B cell (primary cell): ENCODE measurements around the gene ARID3A. TPM values are rescaled to one million over a fixed set of nuclear protein-coding genes. Genes with fewer than 3 reads are reported as not detected.

Experiments used
- ATAC-seq: fragments of 200-7000 bp; cut with Tn5 transposase; one replicate; pipeline ENCODE4 v1.10.0; 2021; ENCODE audit warnings: low read depth, mild to moderate bottlenecking, moderate number of reproducible peaks, moderate library complexity
- CTCF ChIA-PET: fragments of 350-600 bp; sonication (Branson Sonifier 250); formaldehyde crosslinking; loops from one replicate; lab custom pipeline; 2021; ENCODE audit warnings: antibody characterized with exemption, inconsistent platforms; lab: Charles Lee
- POLR2A ChIA-PET: fragments of 350-600 bp; sonication (Branson Sonifier 250); formaldehyde crosslinking; loops from one replicate; lab custom pipeline; 2021; ENCODE audit warnings: antibody characterized with exemption; lab: Charles Lee
- DNase-seq: peaks from one replicate; pipeline ENCODE4 v3.0.0; 2013
- H2AFZ ChIP-seq: 2 replicates; pipeline ENCODE4 v1.6.1; 2012; ENCODE audit warnings: mild to moderate bottlenecking, low read depth, low read length; ENCODE audit not compliant: insufficient read depth, poor library complexity, severe bottlenecking
- H3K27ac ChIP-seq, 2 donors: 1 replicate in 1 of 2; 2 replicates in 1 of 2; pipeline ENCODE4 v1.5.1; 2012 to 2013; ENCODE audit warnings: low read length in 2 of 2, mild to moderate bottlenecking in 2 of 2, moderate library complexity in 1 of 2
- H3K27me3 ChIP-seq, 4 experiments: fragments of 200-600 bp in 1 of 4; sonication (generic) in 1 of 4; replicated peaks in 1 of 4; 1 replicate in 2 of 4; 2 replicates in 2 of 4; pipeline versions ENCODE4 v1.6.1 to v1.7.0; 2013 to 2016; ENCODE audit warnings: low read length in 3 of 4, mild to moderate bottlenecking in 2 of 4, mixed read lengths in 1 of 4, moderate library complexity in 1 of 4; ENCODE audit not compliant: insufficient read depth in 4 of 4, control insufficient read depth in 3 of 4; ENCODE audit errors: control extremely low read depth in 1 of 4
- H3K36me3 ChIP-seq, 2 experiments: replicated peaks in 1 of 2; 1 replicate in 1 of 2; 2 replicates in 1 of 2; pipeline versions ENCODE4 v1.6.1 to v1.7.1; 2013; ENCODE audit warnings: low read length in 1 of 2; ENCODE audit not compliant: insufficient read depth in 2 of 2, control insufficient read depth in 1 of 2; ENCODE audit errors: control extremely low read depth in 1 of 2, extremely low read depth in 1 of 2
- H3K4me1 ChIP-seq, 2 donors: fragments of 200-600 bp in 1 of 2; sonication (generic) in 1 of 2; 1 replicate in 1 of 2; 2 replicates in 1 of 2; pipeline versions ENCODE4 v1.5.1 to v1.6.1; 2013 to 2017; ENCODE audit warnings: low read length in 2 of 2; ENCODE audit not compliant: control insufficient read depth in 2 of 2, insufficient read depth in 2 of 2
- H3K4me2 ChIP-seq: replicated peaks from 2 replicates; pipeline ENCODE3; 2012; ENCODE audit warnings: mild to moderate bottlenecking, low read depth, low read length; ENCODE audit not compliant: poor library complexity, severe bottlenecking
- H3K4me3 ChIP-seq, 5 experiments: fragments of 200-600 bp in 1 of 5; sonication (generic) in 1 of 5; 1 replicate in 3 of 5; 2 replicates in 2 of 5; pipeline versions ENCODE4 v1.5.1 to v1.7.0; 2011 to 2016; ENCODE audit warnings: low read length in 4 of 5, mild to moderate bottlenecking in 4 of 5, low read depth in 2 of 5, control low read depth in 1 of 5, moderate library complexity in 1 of 5; ENCODE audit not compliant: insufficient read depth in 1 of 5; ENCODE audit errors: control extremely low read depth in 1 of 5, extremely low read depth in 1 of 5
- H3K79me2 ChIP-seq: fragments of 200-600 bp; sonication (generic); one replicate; pipeline ENCODE4 v1.6.0; 2016; ENCODE audit warnings: low read length; ENCODE audit not compliant: control insufficient read depth, insufficient read depth
- H3K9ac ChIP-seq: fragments of 200-600 bp; sonication (generic); 2 replicates; pipeline ENCODE4 v1.6.1; 2017; ENCODE audit warnings: mild to moderate bottlenecking, low read length, moderate library complexity
- H3K9me3 ChIP-seq, 3 donors: one replicate each; pipeline versions ENCODE4 v1.6.1 to v1.7.1; 2013; ENCODE audit warnings: low read length in 2 of 3; ENCODE audit not compliant: control insufficient read depth in 2 of 3, insufficient read depth in 1 of 3; ENCODE audit errors: control extremely low read depth in 1 of 3
- H4K20me1 ChIP-seq: 2 replicates; pipeline ENCODE4 v1.6.0; 2012; ENCODE audit warnings: mild to moderate bottlenecking, low read length; ENCODE audit not compliant: insufficient read depth, control insufficient read depth, poor library complexity, severe bottlenecking
- H3K27ac Mint-ChIP-seq: one replicate; pipeline ENCODE4 v1.8.0; 2021; ENCODE audit warnings: mixed read lengths
- H3K27me3 Mint-ChIP-seq: one replicate; pipeline ENCODE4 v1.8.0; 2021; ENCODE audit warnings: mixed read lengths
- H3K4me1 Mint-ChIP-seq: one replicate; pipeline ENCODE4 v1.8.0; 2021; ENCODE audit warnings: mixed read lengths
- H3K4me3 Mint-ChIP-seq: one replicate; pipeline ENCODE4 v1.8.0; 2021; ENCODE audit warnings: mixed read lengths
- H3K9me3 Mint-ChIP-seq: one replicate; pipeline ENCODE4 v1.8.0; 2022; ENCODE audit warnings: mixed read lengths; ENCODE audit not compliant: insufficient read depth
- CTCF ChIP-seq: fragments of 200-600 bp; IDR thresholded peaks from one replicate; pipeline ENCODE4 v1.8.0; 2022; ENCODE audit warnings: antibody characterized with exemption, mild to moderate bottlenecking
- EZH2 ChIP-seq: IDR thresholded peaks from 2 replicates; pipeline ENCODE4 v1.6.1; 2012; ENCODE audit warnings: borderline replicate concordance, low read depth, mild to moderate bottlenecking, moderate library complexity, low read length; ENCODE audit not compliant: insufficient read depth, poor library complexity, severe bottlenecking
- WGBS: methylation state at CpG from one replicate; pipeline ENCODE4 v1.1.5; 2013; ENCODE audit warnings: missing lambda C conversion rate; ENCODE audit not compliant: insufficient coverage; 5-methylcytosine and 5-hydroxymethylcytosine counted together
- intact Hi-C: fragments of 100-400 bp; cut with micrococcal nuclease; formaldehyde crosslinking; loops from one replicate; pipeline ENCODE4 v1.10.0; 2022
- polyA plus RNA-seq: library from polyadenylated mRNA; depleted of rRNA; stranded (reverse); fragments of >200 nt; gene quantifications from 2 replicates; pipeline ENCODE4 v1.2.3, GENCODE V29; 2012
- total RNA-seq, 2 donors: library from RNA; stranded (reverse); fragments of 120-200 nt in 1 of 2; gene quantifications; 1 replicate in 1 of 2; 2 replicates in 1 of 2; pipeline versions ENCODE4 v1.2.3 to v1.2.4, GENCODE V29; 2013 to 2022

Gene ARID3A
- total and polyA plus RNA-seq, 2 donors (not counting 1 experiment from before 2014, with no cell fraction given): 22.9 to 60.5 TPM

GRCh38 chr19:954672-955494 is 29.0 kb downstream of the ARID3A start:
- no peaks in the 10 kb centered on the region for H3K9me3 Mint-ChIP-seq
- Histone ChIP-seq H3K79me2 (peaks cover 62% of the 10 kb centered on the region), H3K4me1 (peaks cover 21 to 52% of the 10 kb centered on the region in 2 donors), H4K20me1 (peaks cover 52% of the 10 kb centered on the region), H3K27ac (peak overlapping the region in 1 of 2 donors; percentile 15), H3K36me3 (peaks cover 0 to 7% of the 10 kb centered on the region in 2 experiments), H3K4me3 (no peak overlapping the region), H2AFZ (no peak overlapping the region), H3K9ac (no peak overlapping the region), H3K9me3 (no peaks in the 10 kb centered on the region), H3K4me2 (peak overlapping the region; percentile 77), H3K27me3 (no peaks in the 10 kb centered on the region)
- no peaks in the 10 kb centered on the region for H3K27me3 Mint-ChIP-seq
- ChIA-PET POLR2A (interaction anchor here (0.6 to 0.9 kb wide), 2 partner anchors 11 to 25 kb away, joined by 3 read pairs; no protein-coding TSS in a partner anchor), CTCF (interaction anchor here (0.7 to 1.2 kb wide), 2 partner anchors 27 to 29 kb away, joined by 3 read pairs; partner anchors contain the start of gene WDR18)
- DNase-seq: no peak
- peak overlapping the region; percentile 77 for H3K27ac Mint-ChIP-seq
- no peak for TF ChIP-seq CTCF
- TF ChIP-seq EZH2: no peak
- intact Hi-C loops: no loop called here
- ATAC-seq: peak; percentile 36
- 81% methylated on average over 39 of the region's 43 CpGs for WGBS
- H3K4me3 Mint-ChIP-seq: peak overlapping the region; percentile 34
- H3K4me1 Mint-ChIP-seq: peaks cover 32% of the 10 kb centered on the region
